ENCODE results near the gene POR. TPM values are rescaled to one million over a fixed set of nuclear protein-coding genes. Genes with fewer than 3 reads are reported as not detected.

POR gene
- total RNA-seq, 1 donor from 2014 or later, result 74.0 TPM

DNA sequence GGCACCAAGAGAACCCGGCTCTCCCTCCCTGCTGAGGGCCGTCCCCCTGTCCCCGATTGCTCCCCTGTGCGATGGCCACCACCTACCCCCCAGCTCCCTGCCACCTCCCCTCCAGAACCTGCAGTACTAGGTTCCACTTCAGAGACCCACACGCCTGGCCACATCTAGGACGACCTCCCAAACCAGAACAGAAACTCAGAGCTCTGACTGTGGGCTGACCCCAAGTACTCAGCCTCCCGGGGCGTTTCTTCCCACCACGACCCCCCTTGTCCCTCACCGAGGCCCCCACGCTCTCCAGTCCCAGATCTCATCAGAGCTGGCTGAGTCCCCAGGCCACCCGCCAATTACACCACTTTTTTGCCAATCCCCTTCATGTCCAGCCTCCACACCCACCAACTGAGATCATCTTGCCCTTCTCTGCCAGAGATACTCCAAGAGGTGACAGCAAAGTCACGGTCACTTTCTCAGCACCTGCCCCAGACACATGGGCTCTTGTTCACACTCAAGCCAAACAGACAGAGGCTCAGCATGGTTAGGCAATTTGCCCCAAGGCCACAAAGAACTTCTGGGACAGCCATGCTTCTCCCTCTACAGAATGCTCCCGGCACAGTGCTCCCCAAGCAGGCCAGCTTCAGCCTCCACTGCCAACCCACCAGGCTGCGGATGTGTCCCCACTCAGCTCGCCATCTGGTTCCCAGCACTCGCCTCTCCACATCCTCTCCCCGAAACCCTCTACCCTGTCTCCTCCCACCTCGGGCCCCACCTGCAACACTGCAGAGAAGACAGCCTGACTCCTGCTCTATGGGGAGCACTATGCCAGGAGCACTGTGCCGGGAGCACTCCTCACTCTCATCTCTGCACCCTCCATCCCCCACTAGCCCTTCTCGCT, 74.8 kb downstream of the POR start:
- TF ChIP-seq, protein P1, sequence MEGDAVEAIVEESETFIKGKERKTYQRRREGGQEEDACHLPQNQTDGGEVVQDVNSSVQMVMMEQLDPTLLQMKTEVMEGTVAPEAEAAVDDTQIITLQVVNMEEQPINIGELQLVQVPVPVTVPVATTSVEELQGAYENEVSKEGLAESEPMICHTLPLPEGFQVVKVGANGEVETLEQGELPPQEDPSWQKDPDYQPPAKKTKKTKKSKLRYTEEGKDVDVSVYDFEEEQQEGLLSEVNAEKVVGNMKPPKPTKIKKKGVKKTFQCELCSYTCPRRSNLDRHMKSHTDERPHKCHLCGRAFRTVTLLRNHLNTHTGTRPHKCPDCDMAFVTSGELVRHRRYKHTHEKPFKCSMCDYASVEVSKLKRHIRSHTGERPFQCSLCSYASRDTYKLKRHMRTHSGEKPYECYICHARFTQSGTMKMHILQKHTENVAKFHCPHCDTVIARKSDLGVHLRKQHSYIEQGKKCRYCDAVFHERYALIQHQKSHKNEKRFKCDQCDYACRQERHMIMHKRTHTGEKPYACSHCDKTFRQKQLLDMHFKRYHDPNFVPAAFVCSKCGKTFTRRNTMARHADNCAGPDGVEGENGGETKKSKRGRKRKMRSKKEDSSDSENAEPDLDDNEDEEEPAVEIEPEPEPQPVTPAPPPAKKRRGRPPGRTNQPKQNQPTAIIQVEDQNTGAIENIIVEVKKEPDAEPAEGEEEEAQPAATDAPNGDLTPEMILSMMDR (IDR thresholded peaks at IDR 0.05; ENCODE audit: insufficient read depth, low read length, poor library complexity, severe bottlenecking), result no peak
- H3K4me3 ChIP-seq (ENCODE audit: low read depth, low read length), result no peak overlapping the region
- no peak for DNase-seq (ENCODE audit: low read depth)
- no peaks in the 10 kb centered on the region for H3K36me3 ChIP-seq (ENCODE audit: control insufficient read depth, insufficient read depth, low read length)
- no peaks in the 10 kb centered on the region for H3K27me3 ChIP-seq (ENCODE audit: control insufficient read depth, insufficient read depth, low read length)

DNA sequence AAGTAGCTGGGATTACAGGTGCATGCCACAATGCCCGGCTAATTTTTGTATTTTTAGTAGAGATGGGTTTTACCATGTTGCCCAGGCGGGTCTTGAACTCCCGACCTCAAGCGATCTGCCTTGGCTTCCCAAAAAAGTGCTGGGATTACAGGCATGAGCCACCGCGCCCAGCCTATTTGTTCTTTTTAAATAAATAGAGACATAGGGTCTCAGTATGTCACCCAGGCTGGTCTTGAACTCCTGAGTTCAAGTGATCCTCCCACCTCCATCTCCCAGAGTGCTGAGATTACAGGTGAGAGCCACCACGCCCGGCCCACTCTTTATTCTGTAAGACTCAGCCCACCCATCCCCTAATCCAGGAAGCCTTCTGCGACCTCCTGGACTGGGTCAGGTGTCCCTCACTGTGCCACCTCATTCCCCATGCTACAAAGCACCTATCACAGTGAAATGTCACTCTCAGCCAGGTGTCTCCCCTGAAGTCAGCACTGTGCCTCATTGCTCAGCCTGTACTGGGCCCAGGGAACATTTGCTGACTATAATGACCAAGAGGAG, 76.7 kb downstream of the POR start:
- DNase-seq (ENCODE audit: low read depth), result no peak
- Histone ChIP-seq H3K36me3 (ENCODE audit: control insufficient read depth, insufficient read depth, low read length) (no peaks in the 10 kb centered on the region), H3K27me3 (ENCODE audit: control insufficient read depth, insufficient read depth, low read length) (no peaks in the 10 kb centered on the region), H3K4me3 (ENCODE audit: low read depth, low read length) (no peak overlapping the region)
- TF ChIP-seq, protein P1 (IDR thresholded peaks at IDR 0.05; ENCODE audit: insufficient read depth, low read length, poor library complexity, severe bottlenecking), result no peak

DNA sequence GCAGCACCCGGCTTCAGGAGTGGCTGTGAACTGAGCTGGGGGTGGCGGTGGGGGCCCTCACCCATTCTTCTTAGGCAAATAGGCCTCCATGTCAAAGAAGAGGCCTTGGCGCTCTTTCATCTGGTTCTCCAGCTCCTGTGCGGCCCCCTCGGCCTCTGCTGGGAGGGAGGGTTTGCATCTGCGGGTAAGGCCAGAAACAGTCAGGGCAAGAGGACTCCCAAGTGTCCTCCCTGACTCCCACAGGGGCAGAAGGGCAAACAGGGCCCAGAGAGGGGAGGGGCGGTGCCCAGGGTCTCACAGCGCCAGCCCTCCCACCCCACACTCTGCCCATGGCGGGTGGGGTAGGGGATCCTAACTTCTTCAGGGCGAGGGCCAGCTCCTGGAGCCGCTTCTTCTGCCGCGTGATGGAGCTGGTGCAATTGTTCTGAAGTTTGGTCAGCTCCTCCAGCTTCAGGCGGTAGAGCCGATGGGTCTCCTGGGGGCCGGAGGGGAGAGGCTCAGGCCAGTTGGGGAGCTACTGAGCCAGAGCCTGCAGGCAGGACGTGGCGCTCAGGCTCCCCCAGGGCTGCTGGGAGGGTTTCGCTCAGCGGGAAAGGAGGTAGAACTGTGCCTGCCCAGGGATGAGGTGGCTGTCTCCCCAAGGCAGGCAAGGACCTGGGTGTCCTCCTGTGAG, 77.3 kb downstream of the POR start:
- no peak overlapping the region for H3K4me3 ChIP-seq (ENCODE audit: low read depth, low read length)
- H3K36me3 ChIP-seq (ENCODE audit: control insufficient read depth, insufficient read depth, low read length), result no peaks in the 10 kb centered on the region
- H3K27me3 ChIP-seq (ENCODE audit: control insufficient read depth, insufficient read depth, low read length), result no peaks in the 10 kb centered on the region
- no peak for DNase-seq (ENCODE audit: low read depth)
- TF ChIP-seq, protein P1 (IDR thresholded peaks at IDR 0.05; ENCODE audit: insufficient read depth, low read length, poor library complexity, severe bottlenecking), result no peak

DNA sequence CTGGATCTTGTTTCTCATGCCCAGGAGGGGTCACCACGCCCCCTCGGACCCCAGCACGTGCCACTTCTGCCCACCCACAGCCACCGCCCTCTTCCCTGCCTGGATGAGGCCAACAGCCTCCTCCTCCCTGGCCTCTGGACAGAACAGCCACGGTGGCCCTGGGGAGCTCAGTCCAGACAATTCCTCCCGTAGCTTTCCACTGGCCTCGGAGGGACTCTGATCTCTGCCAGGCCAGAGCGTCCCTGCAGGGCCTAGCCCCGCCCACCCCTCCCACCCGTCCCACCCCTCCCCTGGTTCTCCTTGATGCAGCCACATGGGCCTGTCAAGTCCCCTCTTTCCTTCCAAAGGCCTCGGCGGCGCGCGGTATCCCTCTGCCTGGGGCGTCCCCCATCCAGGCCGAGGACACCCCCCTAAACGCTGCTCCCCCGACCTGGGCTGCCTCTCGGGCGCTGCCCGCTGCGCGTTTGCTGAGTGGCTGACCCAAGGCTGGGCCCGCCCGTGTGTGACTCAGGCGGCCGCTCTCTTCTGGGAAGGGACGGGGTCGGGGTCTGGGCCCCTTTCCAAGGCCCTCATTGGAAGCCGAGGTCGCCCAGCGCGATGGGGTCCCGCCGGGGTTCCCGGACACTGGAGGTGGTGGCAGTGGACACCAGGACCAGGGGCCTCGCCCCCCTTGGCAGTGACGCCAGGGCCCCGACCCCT, 78.9 kb downstream of the POR start:
- TF ChIP-seq, protein P1 (IDR thresholded peaks at IDR 0.05; ENCODE audit: insufficient read depth, low read length, poor library complexity, severe bottlenecking), result no peak
- H3K36me3 ChIP-seq (ENCODE audit: control insufficient read depth, insufficient read depth, low read length), result no peaks in the 10 kb centered on the region
- no peaks in the 10 kb centered on the region for H3K27me3 ChIP-seq (ENCODE audit: control insufficient read depth, insufficient read depth, low read length)
- peak overlapping the region; percentile 79 for H3K4me3 ChIP-seq (ENCODE audit: low read depth, low read length)
- no peak for DNase-seq (ENCODE audit: low read depth)

DNA sequence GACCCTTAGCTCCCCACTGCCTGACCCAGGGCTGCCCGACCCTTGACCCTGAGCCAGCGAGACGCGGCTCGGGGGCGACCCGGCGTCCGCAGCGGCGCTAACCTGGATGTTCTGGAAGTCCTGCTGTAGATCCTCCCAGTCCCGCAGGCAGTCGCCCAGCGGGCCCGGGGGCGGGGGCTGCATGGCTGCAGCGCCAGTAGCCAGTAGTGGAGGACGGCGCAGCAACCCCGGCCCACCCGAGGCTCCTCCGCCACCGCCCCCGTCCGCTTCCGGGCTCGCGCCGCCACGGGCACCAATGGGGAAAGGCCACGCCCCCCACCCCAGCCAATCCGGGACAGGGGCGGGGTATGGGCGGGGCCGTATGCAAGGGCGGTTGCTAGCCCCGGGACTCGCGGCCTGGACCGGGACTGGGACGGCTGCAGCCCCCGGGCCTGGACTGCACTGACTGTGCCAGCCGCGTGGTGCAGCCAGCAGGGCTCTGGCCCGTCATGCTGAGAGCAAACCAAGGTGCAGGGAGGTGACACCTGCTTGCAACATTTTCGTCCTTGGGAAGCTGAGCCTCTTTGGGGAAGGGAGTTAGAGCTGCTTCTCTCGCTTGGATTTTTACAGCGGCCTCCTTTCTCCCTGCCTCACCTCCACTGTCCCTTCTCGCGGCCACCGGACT, 79.6 kb downstream of the POR start, which contains the start of gene TMEM120A:
TSS of gene TMEM120A (minus strand) at position 208 of the 664 bp plus-strand sequence. CDS start at position 183, 25 bp downstream.
- Histone ChIP-seq H3K4me3 (ENCODE audit: low read depth, low read length) (peak within 1 kb of the TSS; percentile 79), H3K36me3 (ENCODE audit: control insufficient read depth, insufficient read depth, low read length) (no peaks in the 10 kb centered on the region), H3K27me3 (ENCODE audit: control insufficient read depth, insufficient read depth, low read length) (no peaks in the 10 kb centered on the region)
- TF ChIP-seq, protein P1 (IDR thresholded peaks at IDR 0.05; ENCODE audit: insufficient read depth, low read length, poor library complexity, severe bottlenecking), result no peak
- peak; percentile 43 for DNase-seq (ENCODE audit: low read depth)
